ENCODE measurements around the gene TUBA1C. TPM values are rescaled to one million over a fixed set of nuclear protein-coding genes. Genes with fewer than 3 reads are reported as not detected.
"Not testable (repeated sequence)": the region's sequence is repeated elsewhere in the genome, so short reads cannot be mapped to it uniquely, and the experiment has no call there.

The TUBA1C gene
- total and polyA plus RNA-seq, 9 of the 15 experiments (the other 6 are each of a cell fraction or from before 2014, with no cell fraction given): 755 to 3,012 (median 914) TPM

DNA sequence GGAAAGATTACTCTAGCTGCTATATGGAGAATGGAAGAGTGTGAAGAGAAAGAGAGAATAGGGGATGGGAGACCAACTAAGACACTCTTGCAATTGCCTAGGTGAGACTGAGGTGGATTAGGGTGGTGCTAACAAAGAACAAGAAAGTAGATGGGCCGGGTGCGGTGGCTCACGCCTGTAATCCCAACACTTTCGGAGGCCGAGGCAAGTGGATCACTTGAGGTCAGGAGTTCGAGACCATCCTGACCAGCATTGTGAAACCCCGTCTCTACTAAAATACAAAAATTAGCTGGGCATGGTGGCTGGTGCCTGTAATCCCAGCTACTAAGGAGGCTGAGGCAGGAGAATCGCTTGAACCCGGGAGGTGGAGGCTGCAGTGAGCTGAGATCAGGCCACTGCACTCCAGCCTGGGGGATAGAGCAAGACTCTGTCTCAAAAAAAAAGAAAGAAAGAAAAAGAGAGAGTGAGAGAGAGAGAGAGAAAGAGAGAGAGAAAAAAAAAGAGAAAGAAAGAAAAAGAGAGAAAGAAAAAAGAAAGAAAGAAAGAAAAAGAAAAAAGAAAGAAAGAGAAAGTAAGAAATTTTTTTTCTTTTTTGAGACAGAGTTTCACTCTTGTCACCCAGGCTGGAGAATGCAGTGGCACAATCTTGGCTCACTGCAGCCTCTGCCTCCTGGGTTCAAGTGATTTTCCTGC is 55.7 kb downstream of the TUBA1C start:
- 77% methylated on average over 9 of the region's 9 CpGs for WGBS (ENCODE audit: insufficient coverage, low coverage, missing lambda C conversion rate)

More for the DNA sequence above, 55.7 kb downstream of the TUBA1C start:
- H3K4me2 ChIP-seq (ENCODE audit: insufficient read depth, low read length); FAIRE-seq; in situ Hi-C loops (cut with MboI); BruUV-seq (replicated peaks); H2AFZ ChIP-seq (ENCODE audit: low read depth, low read length); H3K27ac ChIP-seq (ENCODE audit: extremely low read depth, low read depth, low read length); H4K20me1 ChIP-seq (replicated peaks; ENCODE audit: control insufficient read depth, insufficient read depth, low read length); H3K4me3 ChIP-seq; H3K9ac ChIP-seq (ENCODE audit: insufficient read depth in 1 of 2, low read depth in 2 of 2, low read length in 2 of 2); H3K9me3 ChIP-seq (replicated peaks; ENCODE audit: control insufficient read depth, insufficient read depth, low read depth, low read length); intact Hi-C loops (cut with micrococcal nuclease); H3K9me1 ChIP-seq (ENCODE audit: control insufficient read depth, insufficient read depth, low read length); DNase-seq (ENCODE audit: extremely low read depth in 1 of 4, low spot score in 3 of 4); H3K27me3 ChIP-seq (ENCODE audit: control insufficient read depth in 2 of 2, insufficient read depth in 2 of 2, low read length in 2 of 2); ATAC-seq: not testable (repeated sequence)
- Histone ChIP-seq H3K79me2 (ENCODE audit: control insufficient read depth, insufficient read depth, low read length) (peaks cover 22% of the 10 kb centered on the region), H3K36me3 (ENCODE audit: control insufficient read depth, insufficient read depth, low read length) (peaks cover 15% of the 10 kb centered on the region; the same call in 2 of the 3 replicates), H3K4me1 (replicated peaks in 1 of 2; ENCODE audit: control insufficient read depth in 2 of 2, insufficient read depth in 2 of 2, low read length in 2 of 2) (peaks cover 5 to 13% of the 10 kb centered on the region in 2 experiments; a peak in 3 of 5 replicates)
- ChIA-PET POLR2A (interaction anchor here (0.9 to 2.9 kb wide), 3 partner anchors 15 to 54 kb away, joined by 3 to 21 read pairs (median 3); no protein-coding TSS in a partner anchor), CTCF (ENCODE audit: low intra/inter-chr PET ratio) (interaction anchor here (0.7 kb wide), 1 partner anchor 329 kb away, joined by 3 read pairs; no protein-coding TSS in a partner anchor)
- TF ChIP-seq, protein P1, sequence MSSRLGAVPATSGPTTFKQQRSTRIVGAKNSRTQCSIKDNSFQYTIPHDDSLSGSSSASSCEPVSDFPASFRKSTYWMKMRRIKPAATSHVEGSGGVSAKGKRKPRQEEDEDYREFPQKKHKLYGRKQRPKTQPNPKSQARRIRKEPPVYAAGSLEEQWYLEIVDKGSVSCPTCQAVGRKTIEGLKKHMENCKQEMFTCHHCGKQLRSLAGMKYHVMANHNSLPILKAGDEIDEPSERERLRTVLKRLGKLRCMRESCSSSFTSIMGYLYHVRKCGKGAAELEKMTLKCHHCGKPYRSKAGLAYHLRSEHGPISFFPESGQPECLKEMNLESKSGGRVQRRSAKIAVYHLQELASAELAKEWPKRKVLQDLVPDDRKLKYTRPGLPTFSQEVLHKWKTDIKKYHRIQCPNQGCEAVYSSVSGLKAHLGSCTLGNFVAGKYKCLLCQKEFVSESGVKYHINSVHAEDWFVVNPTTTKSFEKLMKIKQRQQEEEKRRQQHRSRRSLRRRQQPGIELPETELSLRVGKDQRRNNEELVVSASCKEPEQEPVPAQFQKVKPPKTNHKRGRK (tag; IDR thresholded peaks at IDR 0.05): peak; percentile 91

Measured in K562 (cell line).